GM19324 (cell line): ENCODE results near the gene L3MBTL4.
"Not testable (repeated sequence)": the region's sequence is repeated elsewhere in the genome, so short reads cannot be mapped to it uniquely, and the experiment has no call there.

Experiments used
- ATAC-seq: cut with Tn5 transposase; IDR thresholded peaks from one replicate; pipeline ENCODE4 v1.9.1; 2021; ENCODE audit warnings: mild to moderate bottlenecking, moderate library complexity; ENCODE audit not compliant: unreplicated experiment, low FRiP score

The L3MBTL4 gene

DNA sequence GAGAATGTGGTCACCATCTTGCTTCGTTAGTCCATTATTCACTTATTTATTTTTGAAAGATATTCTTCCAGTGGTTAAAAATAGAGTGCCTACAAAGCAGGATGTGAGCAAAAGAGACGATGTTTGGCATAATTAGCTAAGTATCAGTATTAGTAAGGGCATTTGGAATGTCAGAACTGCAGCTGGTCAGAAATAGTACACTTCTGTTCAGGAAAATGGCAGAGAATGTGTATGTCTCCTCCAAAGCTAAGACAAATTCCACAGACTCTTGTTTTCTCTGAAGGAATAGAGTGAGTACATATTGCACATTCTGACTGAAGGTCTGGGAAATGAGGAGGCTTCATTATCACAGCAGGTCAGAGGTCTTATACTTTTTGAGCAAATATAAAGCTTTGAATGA lies 209.0 kb downstream of the L3MBTL4 start:
- ATAC-seq = no peak

DNA sequence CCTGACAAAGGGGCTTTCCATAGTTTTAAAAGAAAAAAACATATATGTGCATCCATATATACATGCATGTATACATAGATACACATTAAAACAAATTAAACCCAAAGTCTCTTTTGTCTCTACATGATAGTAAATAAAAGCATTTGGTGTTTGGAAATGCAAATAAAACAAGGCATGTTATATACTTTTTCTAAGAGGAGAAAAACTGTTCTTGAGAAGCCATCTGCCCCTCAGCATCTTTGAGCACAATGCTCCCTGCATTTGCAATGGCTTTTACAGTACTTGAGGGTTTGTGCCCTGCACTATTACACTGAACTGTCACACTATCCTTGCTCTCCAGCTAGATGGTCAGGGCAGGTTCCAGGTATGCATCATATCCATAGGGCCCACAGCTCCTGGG lies 210.2 kb downstream of the L3MBTL4 start:
- no peak for ATAC-seq

DNA sequence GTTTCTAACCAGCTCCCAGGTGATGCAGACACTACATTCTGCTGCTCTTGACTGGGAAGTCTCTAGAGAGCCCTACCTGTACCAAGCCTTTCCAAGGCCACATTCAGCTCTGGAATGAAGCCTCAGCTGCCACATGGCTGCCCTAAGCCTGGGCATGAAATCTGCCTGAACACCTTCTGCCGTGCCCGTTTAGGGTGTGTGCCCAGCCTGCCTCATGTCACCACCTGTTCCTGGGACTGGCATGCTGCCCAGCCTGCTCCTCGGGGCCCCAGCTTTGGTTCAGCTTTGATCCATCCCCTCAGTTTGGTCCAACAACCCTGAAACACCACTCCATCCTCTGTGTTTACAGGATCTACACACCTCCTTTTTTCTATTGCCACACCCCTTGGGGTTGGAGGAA lies 210.9 kb downstream of the L3MBTL4 start:
- ATAC-seq = no peak

DNA sequence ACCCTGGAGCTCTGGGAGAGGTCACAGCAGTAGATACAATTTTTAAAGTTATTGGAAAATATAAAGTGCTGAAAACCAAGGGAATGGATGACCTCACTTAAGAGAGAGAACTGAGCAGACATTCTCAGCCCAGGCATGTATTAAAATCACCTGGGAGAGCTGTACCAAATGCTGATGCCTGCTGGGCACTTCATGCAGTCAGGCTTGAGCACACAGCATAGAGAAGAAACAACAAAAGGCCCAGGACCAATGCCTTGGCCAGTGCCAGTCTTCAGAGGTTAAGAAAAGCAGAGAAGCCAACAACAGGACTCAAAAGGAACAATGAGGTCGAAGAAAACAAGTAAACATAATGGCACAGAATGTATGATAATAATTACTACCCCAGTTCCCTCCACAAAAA lies 211.8 kb downstream of the L3MBTL4 start:
- ATAC-seq = no peak

DNA sequence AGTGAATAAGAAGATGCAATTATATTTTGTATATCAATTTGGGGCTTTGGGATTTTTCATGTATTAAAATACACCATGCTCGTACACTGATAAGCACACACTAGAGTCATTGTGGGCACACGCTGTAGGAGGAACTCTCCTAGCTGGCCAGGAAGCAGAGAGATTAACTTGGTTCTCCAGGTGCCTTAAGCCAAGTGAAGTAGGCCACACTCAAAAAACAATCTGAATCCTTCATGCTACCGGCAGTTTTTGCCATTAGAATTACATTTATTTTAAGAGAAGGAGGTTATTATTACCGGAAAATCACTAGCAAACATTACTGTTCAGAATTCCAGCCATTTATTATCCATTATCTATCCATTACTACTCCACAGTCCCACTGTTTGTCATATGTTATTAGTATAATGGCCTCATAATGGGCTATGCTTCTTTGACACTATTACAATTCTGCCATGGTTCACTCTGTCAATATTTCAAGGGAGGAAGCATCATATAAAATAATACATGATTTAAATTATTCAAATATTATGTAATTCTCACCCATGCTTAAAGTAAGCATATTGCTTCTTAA lies 214.4 kb downstream of the L3MBTL4 start:
- ATAC-seq = no peak

DNA sequence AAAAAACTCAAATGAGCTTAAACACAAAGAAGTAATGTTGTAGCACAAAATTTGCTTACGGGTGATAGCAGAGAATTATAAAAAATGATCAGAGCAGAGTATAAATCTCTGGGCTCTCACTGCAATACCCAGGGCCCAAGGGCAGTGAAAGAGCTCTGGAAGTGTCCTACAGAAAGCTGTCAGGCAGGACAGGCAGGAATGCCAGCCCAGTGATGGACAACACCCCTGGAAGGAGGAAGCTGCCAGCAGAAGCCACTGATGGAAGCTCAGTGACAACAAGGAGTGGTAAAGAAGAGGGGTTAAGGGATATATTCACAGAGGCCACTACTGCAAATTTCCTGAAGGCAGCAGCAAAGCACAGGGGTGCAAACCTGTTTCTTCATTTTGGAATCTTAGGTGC lies 214.9 kb downstream of the L3MBTL4 start:
- no peak for ATAC-seq

DNA sequence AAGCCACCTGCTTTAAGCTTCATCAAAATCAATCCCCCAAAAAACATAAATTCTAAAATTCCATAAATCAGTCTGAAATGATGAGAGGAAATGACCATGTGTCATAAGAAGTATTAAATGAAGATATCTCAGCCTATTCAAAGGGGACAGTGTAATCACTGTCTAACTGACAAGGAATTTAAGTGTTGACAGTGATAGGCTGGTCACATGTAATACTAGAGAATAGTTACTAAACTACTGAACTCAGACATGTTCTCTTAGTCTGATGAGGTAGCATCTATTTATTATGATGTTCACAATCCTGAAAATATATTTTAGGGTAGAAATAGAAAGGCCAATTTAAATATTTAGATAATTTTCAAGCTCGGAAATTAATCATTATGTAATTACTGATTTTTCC lies 216.1 kb downstream of the L3MBTL4 start:
- ATAC-seq = no peak

DNA sequence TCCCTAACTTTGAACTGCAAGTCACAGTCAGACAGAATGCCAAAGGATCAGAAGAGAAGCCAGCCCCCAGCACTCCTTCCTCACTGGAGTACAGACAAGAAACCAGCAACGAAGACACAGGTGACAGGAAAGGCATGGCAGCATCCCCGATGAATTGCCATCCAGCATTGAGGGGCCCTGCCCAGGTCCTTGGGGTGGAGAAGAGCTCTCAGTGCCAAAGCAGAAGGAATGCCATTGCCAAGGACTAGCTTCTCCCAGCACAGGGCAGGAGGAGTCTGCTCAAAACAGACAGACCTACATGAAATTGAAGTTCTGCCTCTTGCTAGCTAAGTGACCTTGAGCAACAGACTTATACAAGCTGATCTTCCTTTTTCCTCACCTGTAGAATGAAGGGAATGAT lies 220.1 kb downstream of the L3MBTL4 start:
- ATAC-seq = no peak

DNA sequence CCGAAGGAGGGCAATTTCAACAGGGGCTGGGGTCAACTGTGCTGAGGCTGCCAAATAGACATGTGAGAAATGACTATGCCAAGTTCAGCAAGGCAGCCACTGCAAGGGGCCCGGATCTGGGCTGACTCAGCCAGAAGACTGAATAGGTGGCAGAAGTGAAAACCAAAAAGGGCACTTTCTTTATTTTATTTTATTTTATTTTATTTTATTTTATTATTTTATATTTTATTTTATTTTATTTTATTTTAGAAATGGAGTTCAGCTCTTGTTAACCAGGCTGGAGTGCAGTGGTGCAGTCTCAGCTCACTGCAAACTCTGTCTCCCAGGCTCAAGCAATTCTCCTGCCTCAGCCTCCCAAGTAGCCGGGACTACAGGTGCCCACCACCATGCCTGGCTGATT lies 228.9 kb downstream of the L3MBTL4 start:
- ATAC-seq = not testable (repeated sequence)

DNA sequence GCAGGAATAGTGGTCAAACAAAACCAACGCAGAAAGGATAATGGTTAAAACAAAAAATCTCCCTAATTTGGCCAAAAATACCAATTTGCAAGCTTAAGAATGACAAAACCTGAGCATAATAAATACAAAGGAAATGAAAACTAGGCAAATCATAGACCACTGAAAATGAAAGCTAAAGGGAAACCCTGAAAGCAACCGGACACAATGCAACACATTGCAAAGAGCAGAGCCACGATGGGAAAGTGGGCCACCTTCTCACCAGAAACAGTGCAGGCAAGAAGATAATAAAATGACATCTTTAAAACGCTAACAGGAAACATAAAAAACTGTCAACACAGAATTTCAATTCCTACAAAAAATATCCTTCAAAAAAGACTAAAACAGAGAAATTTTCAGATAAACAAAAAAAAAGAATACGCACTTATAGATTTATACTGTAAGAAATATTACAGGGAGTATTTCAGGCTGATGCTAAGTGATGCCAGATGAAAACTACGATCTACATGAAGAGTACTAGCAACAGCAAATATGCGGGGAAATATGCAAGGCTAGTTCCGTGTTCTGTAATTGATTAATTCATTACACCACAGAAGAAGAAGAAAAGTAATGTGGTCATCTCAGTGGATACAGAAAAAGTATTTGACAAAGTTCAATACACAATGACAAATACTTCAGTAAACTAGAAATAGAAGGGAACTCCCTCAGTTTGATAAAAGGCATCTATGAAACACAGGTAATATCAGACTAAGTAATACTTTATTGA lies 239.5 kb downstream of the L3MBTL4 start:
- ATAC-seq = no peak

DNA sequence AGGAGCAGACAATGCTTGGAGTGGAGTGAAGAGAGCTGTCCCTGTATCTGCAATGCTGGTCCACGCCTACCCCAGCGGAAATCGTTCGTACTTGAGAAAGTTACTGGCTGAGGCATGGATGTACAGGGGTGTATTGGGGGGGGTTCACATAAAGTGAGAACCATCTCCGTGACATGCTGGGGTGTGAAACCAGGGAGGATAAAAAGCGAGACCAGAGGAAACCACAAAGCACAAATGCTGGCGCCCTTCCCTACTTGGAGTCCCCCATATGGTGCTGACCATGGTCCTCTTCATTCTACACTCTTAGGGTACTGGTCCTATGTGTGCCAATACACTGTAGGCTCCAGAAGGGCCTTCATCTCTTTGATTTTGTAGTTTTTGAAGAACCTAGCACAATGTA lies 244.1 kb downstream of the L3MBTL4 start:
- ATAC-seq = no peak

DNA sequence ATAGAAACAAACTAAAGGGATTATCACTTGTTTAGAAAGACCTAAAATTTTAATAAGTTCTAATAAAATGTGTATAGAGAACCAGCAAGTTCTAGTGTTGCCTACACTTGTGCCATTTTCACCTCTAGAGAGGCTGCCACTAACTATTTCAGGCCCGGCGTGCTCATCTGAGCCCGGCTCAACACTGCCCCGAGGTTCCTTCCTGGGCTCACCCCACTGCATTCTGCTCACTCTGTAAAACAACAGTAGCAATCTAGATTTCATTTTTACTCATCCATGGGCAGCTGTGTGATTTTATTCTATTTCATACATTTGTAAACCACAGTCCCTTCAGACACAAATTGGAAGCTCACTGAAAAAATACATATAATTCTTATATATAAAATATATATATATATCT lies 253.2 kb downstream of the L3MBTL4 start:
- no peak for ATAC-seq

DNA sequence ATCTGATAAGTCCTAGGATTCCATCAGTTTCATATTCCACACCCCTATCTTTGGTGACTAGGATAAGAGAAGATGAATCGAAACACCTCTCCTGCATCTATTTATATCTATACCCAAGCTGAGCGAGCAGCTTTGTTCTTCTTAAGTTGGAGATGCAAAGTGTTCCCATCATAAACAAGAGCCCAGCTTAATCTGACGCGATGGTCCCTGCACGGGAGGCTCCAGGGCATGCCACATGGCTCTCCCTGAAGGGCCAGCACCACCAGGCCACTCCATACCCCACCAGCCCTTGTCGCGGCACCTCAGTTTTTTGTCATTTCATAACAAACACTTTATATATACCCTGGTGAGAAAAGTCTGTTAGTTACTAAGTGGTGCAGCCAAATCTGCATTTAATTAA lies 255.3 kb downstream of the L3MBTL4 start:
- ATAC-seq = no peak

DNA sequence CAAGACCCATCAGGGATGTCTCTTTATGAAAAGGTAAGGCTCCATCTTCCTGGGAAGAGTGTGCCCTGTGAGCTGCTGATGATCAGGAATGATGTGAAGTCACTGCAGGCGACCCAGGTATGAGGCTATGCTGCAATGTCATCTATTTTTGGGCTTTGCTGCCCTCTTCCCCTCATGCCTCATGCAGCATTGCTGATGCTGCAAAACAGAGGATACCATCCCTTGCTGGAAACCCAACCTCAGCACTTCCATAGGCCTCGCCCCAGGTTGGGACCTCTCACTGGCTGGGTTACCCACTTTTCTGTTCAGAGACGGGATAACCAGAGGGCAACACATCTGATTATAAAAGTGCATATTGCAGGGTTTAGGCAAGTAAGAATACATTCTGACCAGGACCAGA lies 255.8 kb downstream of the L3MBTL4 start:
- ATAC-seq = no peak

DNA sequence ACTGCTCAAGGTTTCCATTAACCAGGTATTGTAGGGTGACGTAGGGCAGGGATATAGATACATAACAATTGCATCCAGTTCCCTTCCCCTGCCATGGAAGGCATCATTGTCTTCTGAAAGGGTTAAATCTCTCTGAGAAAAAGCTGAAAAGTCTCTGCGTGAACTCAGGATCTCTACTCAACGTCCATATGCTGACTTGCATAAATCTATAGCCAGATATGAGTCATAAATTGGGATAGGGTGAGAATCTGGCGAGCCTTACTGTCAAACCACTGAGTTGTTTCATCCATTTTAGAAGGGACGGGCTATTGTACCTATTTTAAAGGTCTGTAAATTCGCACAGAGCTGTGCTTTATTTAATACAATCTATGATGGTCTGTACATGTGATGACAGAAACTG lies 258.3 kb downstream of the L3MBTL4 start:
- no peak for ATAC-seq

DNA sequence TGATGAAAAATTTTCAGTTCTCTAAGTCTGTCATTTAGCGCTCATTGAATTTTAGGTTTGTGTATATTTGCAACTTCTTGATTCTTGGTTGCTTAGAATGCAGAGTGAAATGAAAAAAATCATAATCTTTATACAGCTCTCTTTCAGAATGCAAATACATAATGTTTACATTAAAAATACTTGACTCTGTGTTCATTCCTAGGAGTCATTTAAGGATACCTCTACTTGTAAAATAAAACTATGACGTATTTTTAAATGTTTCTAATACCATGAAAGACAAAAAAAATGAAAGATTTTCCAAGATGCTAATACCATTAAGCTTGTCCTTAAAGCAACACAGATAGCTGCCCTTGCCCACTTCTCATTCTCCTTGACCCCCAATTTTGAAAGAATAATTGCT lies 259.0 kb downstream of the L3MBTL4 start:
- no peak for ATAC-seq

DNA sequence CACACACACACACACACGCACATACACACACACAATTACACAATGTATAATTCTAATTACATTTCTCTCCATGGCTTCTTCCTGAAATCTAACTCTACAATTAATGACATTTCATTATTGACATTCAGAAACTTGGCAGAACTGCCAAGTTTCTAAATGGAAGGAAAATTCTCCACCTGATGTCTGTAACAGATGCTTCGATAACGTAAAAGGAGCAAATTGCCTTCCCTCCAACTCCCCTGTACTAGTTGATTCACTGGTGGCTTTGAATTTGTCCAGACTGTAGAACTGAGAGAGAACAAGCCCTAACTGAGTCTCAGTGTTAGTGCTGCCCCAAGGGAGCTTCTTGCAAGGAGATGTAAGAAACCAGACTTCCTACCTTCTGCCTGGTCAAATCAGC lies 264.3 kb downstream of the L3MBTL4 start:
- ATAC-seq = no peak

DNA sequence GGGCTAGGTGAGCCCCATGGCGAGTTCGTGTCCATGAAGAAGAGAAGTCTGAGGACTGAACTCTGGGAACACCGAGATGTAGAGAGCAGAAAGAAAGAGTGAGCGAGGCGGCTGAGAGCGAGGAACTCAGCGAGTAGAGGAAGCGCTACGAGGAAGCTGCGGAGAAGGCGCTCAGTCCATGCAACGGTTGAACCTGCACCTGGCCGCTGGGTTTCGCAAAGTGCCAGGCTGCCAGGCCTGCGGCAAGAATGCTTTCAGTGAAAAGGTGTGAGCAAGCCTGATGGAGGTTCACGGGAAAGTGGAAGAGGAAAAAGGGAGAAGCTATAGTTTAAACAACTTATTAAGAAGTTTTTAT lies 268.4 kb downstream of the L3MBTL4 start:
- ATAC-seq = no peak

DNA sequence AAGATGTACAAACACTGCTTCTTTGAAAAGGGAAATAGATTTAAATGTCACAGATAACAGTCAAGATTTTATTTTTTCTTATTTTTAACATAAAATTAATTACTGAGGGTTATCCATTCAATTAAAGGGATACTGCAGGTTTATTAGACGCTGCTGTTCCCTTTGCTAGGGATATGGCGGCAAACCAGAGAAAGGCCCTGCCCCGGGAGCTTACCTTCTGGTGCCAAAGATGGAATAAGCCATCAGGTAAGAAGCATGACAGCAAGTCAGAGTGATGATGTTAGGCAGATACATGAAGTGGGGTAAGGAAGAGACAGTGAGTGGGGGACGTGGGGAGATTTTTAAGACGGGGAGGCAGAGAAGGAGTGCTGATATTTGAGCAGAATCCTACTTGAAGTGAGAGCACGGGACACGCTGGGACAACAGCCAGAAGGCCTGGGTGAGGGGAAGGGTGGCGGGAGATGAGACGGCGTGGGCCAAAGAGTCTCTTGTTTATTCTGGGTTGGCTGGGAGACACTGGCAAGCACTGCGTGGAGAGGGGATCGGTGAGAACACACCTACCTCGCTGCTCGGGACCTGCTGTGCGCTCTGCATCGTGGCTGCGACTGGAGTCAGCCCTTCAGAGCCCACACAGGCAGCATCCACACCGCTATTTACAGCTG lies 268.9 kb downstream of the L3MBTL4 start:
- ATAC-seq = no peak

DNA sequence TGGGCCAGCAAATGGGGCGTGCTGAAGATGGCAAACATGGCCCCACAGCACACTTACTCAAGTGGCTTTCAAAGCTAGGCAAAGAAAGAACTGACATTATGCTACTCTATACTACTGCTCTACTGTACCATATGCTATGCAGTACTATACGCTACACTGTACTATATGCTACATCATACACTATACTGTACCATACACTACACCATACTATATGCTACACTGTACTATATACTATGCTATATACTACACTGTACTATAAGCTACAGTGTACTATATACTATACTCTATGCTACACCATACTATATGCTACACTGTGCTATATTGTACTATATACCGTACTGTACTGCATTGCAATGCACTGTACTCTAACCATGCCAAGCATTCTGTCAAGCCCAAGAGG lies 275.7 kb downstream of the L3MBTL4 start:
- ATAC-seq = no peak

DNA sequence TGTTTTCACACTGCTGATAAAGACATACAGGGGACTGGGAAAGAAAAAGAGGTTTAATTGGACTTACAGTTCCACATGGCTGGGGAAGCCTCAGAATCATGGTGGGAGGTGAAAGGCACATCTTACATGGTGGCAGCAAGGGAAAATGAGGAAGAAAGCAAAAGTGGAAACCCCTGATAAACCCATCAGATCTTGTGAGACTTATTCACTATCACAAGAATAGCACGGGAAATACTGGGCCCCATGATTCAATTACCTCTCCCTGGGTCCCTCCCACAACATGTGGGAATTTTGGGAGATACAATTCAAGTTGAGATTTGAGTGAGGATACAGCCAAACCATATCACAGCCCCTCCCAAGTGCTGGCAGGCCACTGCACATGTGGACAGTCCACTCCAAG lies 278.8 kb downstream of the L3MBTL4 start:
- not testable (repeated sequence) for ATAC-seq

DNA sequence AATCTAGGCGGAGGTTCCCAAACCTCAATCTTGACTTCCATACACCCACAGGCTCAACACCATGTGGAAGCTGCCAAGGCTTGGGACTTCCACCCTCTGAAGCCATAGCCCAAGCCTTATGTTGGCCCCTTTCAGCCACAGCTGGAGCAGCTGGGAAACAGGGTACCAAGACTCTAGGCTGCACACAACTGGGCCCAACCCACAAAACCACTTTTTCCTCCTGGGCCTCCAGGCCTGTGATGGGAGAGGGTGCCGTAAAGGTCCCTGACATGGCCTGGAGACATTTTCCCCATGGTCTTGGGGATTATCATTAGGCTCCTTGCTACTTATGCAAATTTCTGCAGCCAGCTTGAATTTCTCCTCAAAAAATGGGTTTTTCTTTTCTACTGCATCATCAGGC lies 279.7 kb downstream of the L3MBTL4 start:
- ATAC-seq = not testable (repeated sequence)
